ENCODE data around the gene CADM2.

The CADM2 gene

DNA sequence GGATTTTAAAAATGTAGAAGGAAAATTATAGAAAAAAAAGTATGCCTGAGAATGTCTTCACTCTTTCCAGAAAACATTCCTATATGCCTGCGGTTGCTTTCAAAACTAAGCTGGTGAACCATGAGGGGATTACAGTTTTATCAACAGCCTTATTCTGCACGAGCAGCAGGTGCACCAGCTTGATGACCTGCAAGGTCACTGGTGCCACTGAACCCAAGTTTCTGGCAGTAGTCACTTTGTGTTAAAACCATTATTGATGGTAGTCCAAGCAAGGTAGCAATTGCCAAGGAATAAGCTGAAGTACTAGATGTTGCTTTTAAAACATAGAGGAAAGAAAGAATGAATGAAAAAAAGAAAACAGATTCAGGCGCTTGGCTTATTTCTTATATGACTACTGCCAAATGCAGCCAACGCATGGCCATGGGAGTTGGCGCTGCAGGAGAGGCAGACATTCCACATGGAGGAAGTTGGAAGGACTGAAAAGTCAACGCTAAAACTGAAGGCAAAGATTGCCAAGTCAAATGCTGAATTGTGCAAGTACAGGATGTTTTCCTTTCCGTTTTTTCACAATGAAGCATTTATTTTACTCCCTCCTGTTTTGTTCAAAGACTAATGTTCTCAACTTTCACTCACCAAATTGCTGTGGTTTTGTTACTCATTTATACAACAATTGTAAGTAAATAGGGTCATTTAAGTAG is 601.4 kb downstream of the CADM2 start:
- H3K4me3 ChIP-seq (ENCODE audit: insufficient read depth in 1 of 2, low read depth in 1 of 2, low read length in 2 of 2): peak overlapping the region in 1 of 2 experiments; percentile 15
- H2BK120ac ChIP-seq (ENCODE audit: low read depth, low read length): no peak overlapping the region
- no peak overlapping the region for H3K4me2 ChIP-seq (ENCODE audit: low read length, poor library complexity, severe bottlenecking)
- H3K4me1 ChIP-seq (ENCODE audit: control insufficient read depth, insufficient read depth, low read depth, low read length): no peaks in the 10 kb centered on the region
- no peak overlapping the region for H3K18ac ChIP-seq (ENCODE audit: low read depth in 1 of 2, low read length in 2 of 2)
- no peaks in the 10 kb centered on the region for H3K79me1 ChIP-seq (replicated peaks; ENCODE audit: low read length, poor library complexity, severe bottlenecking)
- H2BK12ac ChIP-seq (ENCODE audit: low read length in 2 of 2): no peak overlapping the region
- H2AFZ ChIP-seq (ENCODE audit: low read depth, low read length): no peak overlapping the region
- no peak overlapping the region for H3K14ac ChIP-seq (ENCODE audit: low read length in 2 of 2)
- H3K36me3 ChIP-seq (ENCODE audit: control insufficient read depth in 1 of 2, insufficient read depth in 2 of 2, low read depth in 1 of 2, low read length in 2 of 2): no peaks in the 10 kb centered on the region
- no peak overlapping the region for H3K4ac ChIP-seq (ENCODE audit: low read depth in 1 of 2, low read length in 2 of 2)
- H2BK15ac ChIP-seq (ENCODE audit: low read depth, poor library complexity, severe bottlenecking): no peak overlapping the region
- no peak overlapping the region for H2AK5ac ChIP-seq (ENCODE audit: low read length, severe bottlenecking)
- H3K9ac ChIP-seq (ENCODE audit: low read length): no peak overlapping the region
- no peak overlapping the region for H3K23ac ChIP-seq (ENCODE audit: low read length in 2 of 2)
- H3K27me3 ChIP-seq (ENCODE audit: control insufficient read depth in 1 of 2, insufficient read depth in 1 of 2, low read length in 2 of 2): no peaks in the 10 kb centered on the region
- no peaks in the 10 kb centered on the region for H3K9me3 ChIP-seq (ENCODE audit: control insufficient read depth, low read length)
- no peak for DNase-seq
- 68% methylated on average over 6 of the region's 7 CpGs for WGBS
- H3K27ac ChIP-seq (ENCODE audit: low read length, poor library complexity, severe bottlenecking): no peak overlapping the region
- no peak overlapping the region for H2BK5ac ChIP-seq (ENCODE audit: low read depth, low read length, poor library complexity, severe bottlenecking)
- H4K8ac ChIP-seq (ENCODE audit: low read length): no peak overlapping the region
- no peak overlapping the region for H4K91ac ChIP-seq (ENCODE audit: low read length)

- Histone ChIP-seq H3K36me3 (ENCODE audit: control insufficient read depth in 1 of 2, insufficient read depth in 2 of 2, low read depth in 1 of 2, low read length in 2 of 2) (no peaks in the 10 kb centered on the region), H3K27me3 (ENCODE audit: control insufficient read depth in 1 of 2, insufficient read depth in 1 of 2, low read length in 2 of 2) (no peaks in the 10 kb centered on the region), H3K23ac (ENCODE audit: low read length in 2 of 2) (no peak overlapping the region), H2AK5ac (ENCODE audit: low read length, severe bottlenecking) (no peak overlapping the region), H3K18ac (ENCODE audit: low read depth in 1 of 2, low read length in 2 of 2) (no peak overlapping the region), H3K9me3 (ENCODE audit: control insufficient read depth, low read length) (no peaks in the 10 kb centered on the region), H3K4me1 (ENCODE audit: control insufficient read depth, insufficient read depth, low read depth, low read length) (peaks cover 3% of the 10 kb centered on the region), H3K4ac (ENCODE audit: low read depth in 1 of 2, low read length in 2 of 2) (no peak overlapping the region), H3K27ac (ENCODE audit: low read length, poor library complexity, severe bottlenecking) (no peak overlapping the region), H2BK15ac (ENCODE audit: low read depth, poor library complexity, severe bottlenecking) (no peak overlapping the region), H3K4me2 (ENCODE audit: low read length, poor library complexity, severe bottlenecking) (no peak overlapping the region), H3K14ac (ENCODE audit: low read length in 2 of 2) (no peak overlapping the region), H3K9ac (ENCODE audit: low read length) (no peak overlapping the region), H3K79me1 (replicated peaks; ENCODE audit: low read length, poor library complexity, severe bottlenecking) (no peaks in the 10 kb centered on the region), H2BK5ac (ENCODE audit: low read depth, low read length, poor library complexity, severe bottlenecking) (no peak overlapping the region), H2BK120ac (ENCODE audit: low read depth, low read length) (no peak overlapping the region), H3K4me3 (ENCODE audit: insufficient read depth in 1 of 2, low read depth in 1 of 2, low read length in 2 of 2) (no peak overlapping the region), H4K91ac (ENCODE audit: low read length) (no peak overlapping the region), H4K8ac (ENCODE audit: low read length) (no peak overlapping the region), H2BK12ac (ENCODE audit: low read length in 2 of 2) (no peak overlapping the region), H2AFZ (ENCODE audit: low read depth, low read length) (no peak overlapping the region)
- no peak for DNase-seq
- WGBS: 3% methylated on average over 5 of the region's 5 CpGs
These were observed 608.4 kb downstream of the CADM2 start for GRCh38 chr3:85567071-85567676.

- no peak overlapping the region for H3K4ac ChIP-seq (ENCODE audit: low read depth in 1 of 2, low read length in 2 of 2)
- H3K27ac ChIP-seq (ENCODE audit: low read length, poor library complexity, severe bottlenecking): no peak overlapping the region
- WGBS: 64% methylated on average over 2 of the region's 3 CpGs
These were observed 612.0 kb downstream of the CADM2 start for GRCh38 chr3:85570819-85571218.

DNA sequence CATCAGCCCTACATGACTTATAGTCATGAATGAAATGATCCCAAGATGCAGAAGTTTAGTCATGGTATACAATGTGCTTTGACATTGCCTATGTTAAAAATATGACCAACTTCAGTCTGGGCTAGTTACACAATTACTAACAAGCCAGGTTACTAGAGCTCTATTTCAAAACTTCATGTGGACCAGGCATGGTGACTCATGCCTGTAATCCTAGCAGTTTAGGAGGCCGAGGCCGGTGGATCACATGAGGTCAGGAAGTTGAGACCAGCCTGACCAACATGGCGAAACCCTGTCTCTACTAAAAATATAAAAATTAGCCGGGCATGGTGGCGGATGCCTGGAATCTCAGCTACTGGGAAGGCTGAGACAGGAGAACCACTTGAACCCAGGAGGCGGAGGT is 613.0 kb downstream of the CADM2 start:
- Histone ChIP-seq H2BK12ac (ENCODE audit: low read length in 2 of 2) (no peak overlapping the region), H3K27ac (ENCODE audit: low read length, poor library complexity, severe bottlenecking) (peak overlapping the region; percentile 37), H3K4me1 (ENCODE audit: control insufficient read depth, insufficient read depth, low read depth, low read length) (peaks cover 3% of the 10 kb centered on the region), H3K23ac (ENCODE audit: low read length in 2 of 2) (no peak overlapping the region), H3K14ac (ENCODE audit: low read length in 2 of 2) (no peak overlapping the region), H3K18ac (ENCODE audit: low read depth in 1 of 2, low read length in 2 of 2) (no peak overlapping the region), H3K27me3 (ENCODE audit: control insufficient read depth in 1 of 2, insufficient read depth in 1 of 2, low read length in 2 of 2) (no peaks in the 10 kb centered on the region), H3K9ac (ENCODE audit: low read length) (no peak overlapping the region), H4K91ac (ENCODE audit: low read length) (no peak overlapping the region), H3K4ac (ENCODE audit: low read depth in 1 of 2, low read length in 2 of 2) (no peak overlapping the region), H2BK5ac (ENCODE audit: low read depth, low read length, poor library complexity, severe bottlenecking) (no peak overlapping the region), H2AFZ (ENCODE audit: low read depth, low read length) (no peak overlapping the region), H2AK5ac (ENCODE audit: low read length, severe bottlenecking) (no peak overlapping the region), H2BK15ac (ENCODE audit: low read depth, poor library complexity, severe bottlenecking) (no peak overlapping the region), H2BK120ac (ENCODE audit: low read depth, low read length) (no peak overlapping the region), H4K8ac (ENCODE audit: low read length) (no peak overlapping the region), H3K9me3 (ENCODE audit: control insufficient read depth, low read length) (no peaks in the 10 kb centered on the region), H3K79me1 (replicated peaks; ENCODE audit: low read length, poor library complexity, severe bottlenecking) (no peaks in the 10 kb centered on the region), H3K4me2 (ENCODE audit: low read length, poor library complexity, severe bottlenecking) (no peak overlapping the region), H3K36me3 (ENCODE audit: control insufficient read depth in 1 of 2, insufficient read depth in 2 of 2, low read depth in 1 of 2, low read length in 2 of 2) (no peaks in the 10 kb centered on the region), H3K4me3 (ENCODE audit: insufficient read depth in 1 of 2, low read depth in 1 of 2, low read length in 2 of 2) (no peak overlapping the region)
- no peak for DNase-seq
- 91% methylated on average over 5 of the region's 6 CpGs for WGBS

More at GRCh38 chr3:85570819-85571218, 612.0 kb downstream of the CADM2 start:
- no peak overlapping the region for H2BK5ac ChIP-seq (ENCODE audit: low read depth, low read length, poor library complexity, severe bottlenecking)
- H2BK120ac ChIP-seq (ENCODE audit: low read depth, low read length): no peak overlapping the region
- H2AK5ac ChIP-seq (ENCODE audit: low read length, severe bottlenecking): no peak overlapping the region
- H3K27me3 ChIP-seq (ENCODE audit: control insufficient read depth in 1 of 2, insufficient read depth in 1 of 2, low read length in 2 of 2): no peaks in the 10 kb centered on the region
- no peak overlapping the region for H4K91ac ChIP-seq (ENCODE audit: low read length)
- no peak overlapping the region for H2BK15ac ChIP-seq (ENCODE audit: low read depth, poor library complexity, severe bottlenecking)
- no peak overlapping the region for H3K4me3 ChIP-seq (ENCODE audit: insufficient read depth in 1 of 2, low read depth in 1 of 2, low read length in 2 of 2)
- H3K4me1 ChIP-seq (ENCODE audit: control insufficient read depth, insufficient read depth, low read depth, low read length): peaks cover 3% of the 10 kb centered on the region
- H3K14ac ChIP-seq (ENCODE audit: low read length in 2 of 2): no peak overlapping the region
- no peak overlapping the region for H3K23ac ChIP-seq (ENCODE audit: low read length in 2 of 2)
- H3K9ac ChIP-seq (ENCODE audit: low read length): no peak overlapping the region
- H2AFZ ChIP-seq (ENCODE audit: low read depth, low read length): no peak overlapping the region
- no peak overlapping the region for H2BK12ac ChIP-seq (ENCODE audit: low read length in 2 of 2)
- no peaks in the 10 kb centered on the region for H3K9me3 ChIP-seq (ENCODE audit: control insufficient read depth, low read length)
- H3K79me1 ChIP-seq (replicated peaks; ENCODE audit: low read length, poor library complexity, severe bottlenecking): no peaks in the 10 kb centered on the region
- no peaks in the 10 kb centered on the region for H3K36me3 ChIP-seq (ENCODE audit: control insufficient read depth in 1 of 2, insufficient read depth in 2 of 2, low read depth in 1 of 2, low read length in 2 of 2)
- H4K8ac ChIP-seq (ENCODE audit: low read length): no peak overlapping the region
- no peak overlapping the region for H3K4me2 ChIP-seq (ENCODE audit: low read length, poor library complexity, severe bottlenecking)
- no peak overlapping the region for H3K18ac ChIP-seq (ENCODE audit: low read depth in 1 of 2, low read length in 2 of 2)
- no peak for DNase-seq

Data from mesenchymal stem cell (in vitro differentiated cells and primary cell).